ENCODE measurements around the gene APBB2.
"Not testable (repeated sequence)": the region's sequence is repeated elsewhere in the genome, so short reads cannot be mapped to it uniquely, and the experiment has no call there.

Gene APBB2

DNA sequence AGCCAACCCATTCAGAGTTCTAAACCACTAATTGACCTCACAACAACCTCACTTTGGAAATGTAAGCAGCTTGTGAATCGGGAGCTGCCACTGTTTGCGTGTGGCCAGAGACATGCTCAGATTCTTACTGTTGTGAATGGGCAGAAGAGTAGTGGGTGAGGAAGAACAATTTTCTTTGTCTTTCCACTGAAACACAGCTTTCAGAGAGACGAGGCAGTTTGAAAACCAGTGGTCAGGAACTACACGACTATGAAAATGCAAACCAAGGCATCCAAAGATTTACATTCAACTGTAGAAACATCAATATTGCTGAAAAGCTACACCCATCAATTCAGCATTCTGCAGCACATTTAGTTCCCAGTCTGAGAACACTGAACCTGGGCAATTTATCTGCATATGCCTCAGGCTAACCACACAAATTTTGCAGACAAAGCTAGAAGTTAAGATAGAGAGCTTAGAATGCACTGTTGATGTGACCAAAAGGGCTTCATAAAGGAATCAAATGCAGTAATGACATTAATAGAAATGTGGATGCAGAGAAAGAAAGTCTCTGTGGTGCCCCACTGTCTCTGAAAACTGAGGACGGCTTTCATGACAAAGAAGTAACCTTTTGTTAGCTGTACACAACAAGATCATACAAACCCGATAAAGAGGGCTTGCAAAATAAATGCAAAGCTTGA, 134.3 kb downstream of the APBB2 start:
- DNase-seq (ENCODE audit: low read depth, low spot score), result no peak
- H3K4me3 ChIP-seq (ENCODE audit: low read length), result no peak overlapping the region

DNA sequence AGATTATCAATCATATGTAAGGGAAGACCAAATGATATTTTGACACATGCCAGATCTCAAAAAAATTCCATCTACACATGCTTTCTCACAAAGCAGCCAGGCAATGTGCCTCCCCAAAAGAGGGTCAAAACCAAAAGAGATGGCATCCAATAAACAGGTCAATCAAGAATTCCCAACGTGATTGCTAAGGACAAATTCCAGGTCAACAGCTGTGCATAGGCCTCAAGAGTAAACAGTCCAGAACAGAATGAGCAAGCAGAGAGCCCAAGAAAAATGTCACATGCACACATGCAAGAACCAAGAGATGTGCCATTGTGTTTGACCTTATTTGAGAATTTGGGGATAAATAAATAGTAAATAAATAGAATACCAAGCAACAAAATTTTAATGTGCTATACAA, 136.7 kb downstream of the APBB2 start:
- DNase-seq (ENCODE audit: low read depth, low spot score), result no peak
- H3K4me3 ChIP-seq (ENCODE audit: low read length), result no peak overlapping the region

- no peak overlapping the region for H3K4me3 ChIP-seq (ENCODE audit: low read length)
- DNase-seq (ENCODE audit: low read depth, low spot score), result no peak
Observed at GRCh38 chr4:41076481-41076880, 137.9 kb downstream of the APBB2 start.

GRCh38 chr4:41074215-41074614, 140.1 kb downstream of the APBB2 start:
- no peak for DNase-seq (ENCODE audit: low read depth, low spot score)

GRCh38 chr4:41072021-41072777, 142.1 kb downstream of the APBB2 start:
- H3K4me3 ChIP-seq (ENCODE audit: low read length), result no peak overlapping the region
- DNase-seq (ENCODE audit: low read depth, low spot score), result no peak

More at GRCh38 chr4:41074215-41074614, 140.1 kb downstream of the APBB2 start:
- H3K4me3 ChIP-seq (ENCODE audit: low read length), result no peak overlapping the region

- DNase-seq (ENCODE audit: low read depth, low spot score), result no peak
- H3K4me3 ChIP-seq (ENCODE audit: low read length), result no peak overlapping the region
Observed at GRCh38 chr4:41070516-41071281, 143.6 kb downstream of the APBB2 start.

- no peak for DNase-seq (ENCODE audit: low read depth, low spot score)
- H3K4me3 ChIP-seq (ENCODE audit: low read length), result no peak overlapping the region
Observed at GRCh38 chr4:41069838-41070237, 144.5 kb downstream of the APBB2 start.

DNA sequence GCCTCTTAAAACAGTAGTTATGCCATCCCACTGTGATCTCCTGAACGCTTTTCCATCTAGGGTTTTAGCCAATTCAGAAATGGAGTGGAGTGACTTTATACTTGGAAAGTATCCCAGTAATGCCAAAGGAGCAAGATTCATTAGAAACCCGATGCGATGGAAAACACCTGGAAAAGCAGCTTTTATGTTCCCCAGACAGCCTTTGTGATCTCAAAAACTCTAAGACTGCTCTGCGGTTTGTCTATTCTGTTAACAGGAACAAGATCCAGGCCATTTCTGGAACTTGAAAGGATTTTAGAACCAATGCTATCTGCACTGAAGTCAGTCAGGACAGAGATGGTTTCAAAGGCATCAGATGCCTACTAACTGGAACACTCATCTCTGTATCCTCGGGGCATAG, 145.1 kb downstream of the APBB2 start:
- no peak overlapping the region for H3K4me3 ChIP-seq (ENCODE audit: low read length)
- no peak for DNase-seq (ENCODE audit: low read depth, low spot score)

DNA sequence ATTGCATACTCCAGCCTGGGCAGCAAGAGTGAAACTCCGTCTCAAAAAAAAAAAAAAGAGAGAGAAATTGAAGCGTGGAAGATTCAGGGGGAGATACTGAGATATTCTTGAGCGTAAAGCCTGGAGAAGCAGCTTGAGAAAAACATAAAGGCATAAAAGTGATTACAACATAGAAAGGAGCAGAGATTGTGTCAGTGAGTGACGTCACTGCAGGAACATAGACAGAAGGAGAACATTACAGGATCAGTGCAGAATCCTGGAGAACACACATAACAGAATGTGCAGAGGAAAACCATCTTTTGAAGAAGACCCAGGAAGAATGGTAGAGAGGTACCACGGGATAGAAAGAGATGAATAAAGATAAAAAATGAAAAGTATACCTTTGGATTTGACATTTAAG, 147.0 kb downstream of the APBB2 start:
- H3K4me3 ChIP-seq (ENCODE audit: low read length), result no peak overlapping the region
- DNase-seq (ENCODE audit: low read depth, low spot score), result no peak

GRCh38 chr4:41066049-41066448, 148.3 kb downstream of the APBB2 start:
- no peak for DNase-seq (ENCODE audit: low read depth, low spot score)

GRCh38 chr4:41065434-41066006, 148.8 kb downstream of the APBB2 start:
- no peak overlapping the region for H3K4me3 ChIP-seq (ENCODE audit: low read length)
- DNase-seq (ENCODE audit: low read depth, low spot score), result no peak

More at GRCh38 chr4:41066049-41066448, 148.3 kb downstream of the APBB2 start:
- H3K4me3 ChIP-seq (ENCODE audit: low read length), result no peak overlapping the region

DNA sequence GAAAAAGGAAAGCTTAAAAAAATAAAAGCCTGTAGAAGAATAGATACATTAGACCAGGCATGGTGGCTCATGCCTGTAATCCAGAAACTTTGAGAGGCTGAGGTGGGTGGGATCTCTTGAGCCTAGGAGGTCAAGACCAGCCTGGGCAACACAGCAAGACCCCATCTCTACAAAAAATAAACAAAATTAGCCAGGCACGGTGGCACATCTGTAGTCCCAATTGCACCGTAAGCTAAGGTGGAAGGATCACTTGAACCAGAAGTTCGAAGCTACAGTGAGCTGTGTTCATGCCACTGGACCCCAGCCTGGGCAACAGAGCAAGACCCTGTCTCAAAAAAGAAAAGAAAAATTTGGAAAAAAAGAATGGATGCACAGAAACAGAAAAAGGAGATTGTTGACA, 149.4 kb downstream of the APBB2 start:
- no peak overlapping the region for H3K4me3 ChIP-seq (ENCODE audit: low read length)
- no peak for DNase-seq (ENCODE audit: low read depth, low spot score)

GRCh38 chr4:41061482-41062185, 152.7 kb downstream of the APBB2 start:
- H3K4me3 ChIP-seq (ENCODE audit: low read length), result no peak overlapping the region
- DNase-seq (ENCODE audit: low read depth, low spot score), result no peak

DNA sequence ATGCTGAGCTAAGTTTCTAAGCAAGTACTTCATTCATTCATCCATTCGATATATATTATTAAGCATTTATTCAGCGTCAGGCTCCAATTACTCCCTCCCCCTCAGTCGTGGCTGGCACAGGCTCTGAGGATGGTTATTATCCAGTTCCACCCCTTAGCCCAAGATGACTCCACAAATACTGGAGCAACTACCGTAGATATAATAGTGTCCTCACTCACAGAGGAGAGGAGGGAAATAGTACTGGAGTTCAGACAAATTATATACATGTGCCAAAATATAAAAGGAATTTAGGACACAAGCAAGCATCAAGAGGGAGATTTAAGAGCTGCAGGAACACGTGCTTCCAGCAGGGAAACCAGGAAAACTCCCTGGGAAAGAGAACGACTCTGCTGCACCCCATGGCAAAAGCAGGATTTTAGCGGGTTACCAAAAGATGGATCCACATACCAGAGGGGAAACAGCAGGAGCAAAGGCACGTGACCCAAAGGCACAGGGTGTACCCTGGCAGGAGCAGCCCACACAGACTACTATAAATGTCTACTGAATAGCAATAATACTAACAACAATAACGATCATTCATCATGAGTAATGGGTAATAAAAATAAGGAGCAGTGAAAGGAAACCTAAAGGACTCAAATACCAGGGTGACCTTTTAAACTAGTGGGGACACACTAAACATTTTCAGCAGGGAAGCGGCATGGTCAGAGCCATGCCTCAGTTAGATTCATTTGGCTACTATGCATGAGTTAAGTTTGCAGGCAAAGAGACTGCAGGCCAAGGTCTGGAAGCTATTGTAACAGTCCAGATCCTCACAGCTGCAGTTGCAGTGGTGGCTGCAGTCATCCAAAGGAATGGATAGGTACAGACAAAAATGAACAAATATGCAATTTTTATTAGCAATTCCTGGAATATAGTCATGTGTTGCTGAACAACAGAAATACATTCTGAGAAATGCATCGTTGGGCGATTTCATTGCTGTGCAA, 153.7 kb downstream of the APBB2 start:
- DNase-seq (ENCODE audit: low read depth, low spot score), result no peak
- no peak overlapping the region for H3K4me3 ChIP-seq (ENCODE audit: low read length)

GRCh38 chr4:41059411-41059810, 154.9 kb downstream of the APBB2 start:
- DNase-seq (ENCODE audit: low read depth, low spot score); H3K4me3 ChIP-seq (ENCODE audit: low read length): not testable (repeated sequence)

DNA sequence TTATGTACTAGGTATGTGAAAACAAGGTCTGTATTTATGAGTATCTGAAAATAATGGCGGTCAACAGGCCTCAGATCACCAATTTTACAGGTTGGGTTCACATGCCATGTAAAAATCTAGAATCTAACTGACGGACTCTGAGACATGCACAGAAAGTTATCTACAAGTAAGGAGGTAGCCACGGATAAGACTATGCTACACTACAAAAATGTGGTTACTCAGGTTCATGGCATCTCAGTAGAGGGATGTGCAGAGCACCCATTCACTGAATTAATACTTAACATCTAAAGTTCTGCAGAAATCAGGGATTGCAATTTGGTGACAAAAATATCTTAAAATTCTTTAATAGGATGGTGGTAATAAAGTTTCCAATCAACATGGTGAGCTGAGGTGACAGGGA, 155.9 kb downstream of the APBB2 start:
- DNase-seq (ENCODE audit: low read depth, low spot score), result no peak
- no peak overlapping the region for H3K4me3 ChIP-seq (ENCODE audit: low read length)

DNA sequence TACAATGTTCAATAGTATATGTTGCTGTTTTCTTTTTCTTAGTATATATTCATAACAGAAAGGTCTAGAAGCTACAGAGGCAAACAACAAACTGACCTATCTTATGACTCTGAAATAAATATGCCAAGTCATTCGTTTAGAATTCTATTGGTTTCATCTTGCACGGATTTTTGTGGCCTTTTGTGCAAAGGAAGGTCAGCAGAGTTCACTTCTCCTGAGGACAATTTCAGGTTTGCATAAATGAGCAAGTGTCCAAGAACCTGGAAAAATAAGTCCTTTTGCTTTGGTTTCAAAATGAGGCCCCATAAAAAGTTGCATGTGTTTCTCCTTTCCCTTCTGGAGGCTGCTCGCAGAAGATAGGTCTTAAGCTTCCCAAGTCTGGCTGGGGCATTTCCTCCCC, 156.9 kb downstream of the APBB2 start:
- no peak overlapping the region for H3K4me3 ChIP-seq (ENCODE audit: low read length)
- DNase-seq (ENCODE audit: low read depth, low spot score), result no peak

DNA sequence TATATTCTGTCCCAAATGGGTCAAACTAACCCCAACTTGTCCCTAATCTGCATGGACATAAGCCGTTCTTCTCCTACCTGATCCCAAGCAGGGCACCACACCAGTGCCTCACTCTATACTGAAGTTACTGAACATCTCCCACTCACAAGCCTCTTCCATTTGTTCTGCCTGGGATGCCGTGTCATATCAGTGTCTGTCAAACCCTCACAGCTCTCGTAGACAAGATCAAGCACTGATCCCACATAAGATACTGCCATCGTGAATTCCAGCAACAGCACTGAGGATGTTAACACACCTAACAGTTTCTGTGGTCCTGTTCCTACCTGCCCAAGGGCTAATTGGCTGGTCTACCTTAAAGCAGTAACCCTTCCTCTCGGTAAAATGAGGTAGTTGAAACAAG, 162.1 kb downstream of the APBB2 start:
- DNase-seq (ENCODE audit: low read depth, low spot score), result no peak
- H3K4me3 ChIP-seq (ENCODE audit: low read length), result no peak overlapping the region

All from Jurkat, Clone E6-1 (cell line).